H9 (cell line): ENCODE results near the gene CORT. TPM values are rescaled to one million over a fixed set of nuclear protein-coding genes. Genes with fewer than 3 reads are reported as not detected.

Source experiments
- DNase-seq: peaks from one replicate; pipeline ENCODE4 v3.0.0-alpha.2; 2017
- H2AFZ ChIP-seq: one replicate; pipeline ENCODE4 v1.6.1; 2013; ENCODE audit warnings: mild to moderate bottlenecking, low read length, control low read depth, moderate library complexity
- H2AK5ac ChIP-seq: 2 replicates; pipeline ENCODE4 v1.6.1; 2013; ENCODE audit warnings: low read length, control low read depth, mixed read lengths; ENCODE audit not compliant: insufficient read length
- H2BK120ac ChIP-seq: one replicate; pipeline ENCODE4 v1.6.1; 2013; ENCODE audit warnings: low read depth, mild to moderate bottlenecking, low read length, control low read depth, inconsistent platforms; ENCODE audit not compliant: poor library complexity, severe bottlenecking
- H2BK12ac ChIP-seq: 2 replicates; pipeline ENCODE4 v1.6.1; 2013; ENCODE audit warnings: low read length, control low read depth, mixed read lengths, low read depth; ENCODE audit not compliant: insufficient read length
- H2BK15ac ChIP-seq: 2 replicates; pipeline ENCODE4 v1.6.1; 2013; ENCODE audit warnings: low read depth, low read length, control low read depth
- H2BK20ac ChIP-seq: one replicate; pipeline ENCODE4 v1.6.1; 2013; ENCODE audit warnings: low read depth, mild to moderate bottlenecking, low read length, control low read depth, inconsistent platforms; ENCODE audit not compliant: poor library complexity, severe bottlenecking
- H2BK5ac ChIP-seq: 2 replicates; pipeline ENCODE4 v1.6.1; 2013; ENCODE audit warnings: low read length, control low read depth, mixed read lengths; ENCODE audit not compliant: insufficient read length
- H3K14ac ChIP-seq: 2 replicates; pipeline ENCODE4 v1.6.1; 2013; ENCODE audit warnings: low read length, control low read depth; ENCODE audit not compliant: insufficient read depth
- H3K18ac ChIP-seq: 2 replicates; pipeline ENCODE4 v1.6.1; 2013; ENCODE audit warnings: low read depth, mild to moderate bottlenecking, mixed read lengths, low read length, control low read depth; ENCODE audit not compliant: insufficient read length
- H3K23ac ChIP-seq: 2 replicates; pipeline ENCODE4 v1.6.1; 2013; ENCODE audit warnings: low read length, control low read depth, mixed read lengths, low read depth; ENCODE audit not compliant: insufficient read length
- H3K23me2 ChIP-seq: 2 replicates; pipeline ENCODE4 v1.6.1; 2013; ENCODE audit warnings: low read depth, mild to moderate bottlenecking, mixed read lengths, low read length, control low read depth; ENCODE audit not compliant: insufficient read length, poor library complexity, severe bottlenecking
- H3K27ac ChIP-seq: 2 replicates; pipeline ENCODE4 v1.5.1; 2013; ENCODE audit warnings: low read length, control low read depth, mixed read lengths, low read depth; ENCODE audit not compliant: insufficient read length
- H3K27me3 ChIP-seq: 2 replicates; pipeline ENCODE4 v1.6.1; 2013; ENCODE audit warnings: low read length, control low read depth, inconsistent platforms; ENCODE audit not compliant: insufficient read depth
- H3K4ac ChIP-seq: 2 replicates; pipeline ENCODE4 v1.6.1; 2013; ENCODE audit warnings: low read depth, mild to moderate bottlenecking, control low read depth, inconsistent platforms, low read length, moderate library complexity
- H3K4me1 ChIP-seq: 2 replicates; pipeline ENCODE4 v1.6.1; 2013; ENCODE audit warnings: low read length, control low read depth, inconsistent platforms; ENCODE audit not compliant: insufficient read depth
- H3K4me2 ChIP-seq: 2 replicates; pipeline ENCODE4 v1.6.1; 2013; ENCODE audit warnings: low read length, control low read depth, mixed read lengths; ENCODE audit not compliant: insufficient read length, insufficient read depth
- H3K56ac ChIP-seq: 2 replicates; pipeline ENCODE4 v1.6.1; 2013; ENCODE audit warnings: low read depth, mild to moderate bottlenecking, mixed read lengths, low read length, control low read depth; ENCODE audit not compliant: insufficient read length
- H3K79me1 ChIP-seq: 2 replicates; pipeline ENCODE4 v1.6.1; 2013; ENCODE audit warnings: low read depth, mild to moderate bottlenecking, moderate library complexity, low read length, control low read depth, inconsistent platforms; ENCODE audit not compliant: insufficient read depth, poor library complexity, severe bottlenecking
- H3K79me2 ChIP-seq: 2 replicates; pipeline ENCODE4 v1.6.1; 2013; ENCODE audit warnings: low read length, control low read depth, inconsistent platforms; ENCODE audit not compliant: insufficient read depth
- H3K9ac ChIP-seq: 2 replicates; pipeline ENCODE4 v1.6.1; 2013; ENCODE audit warnings: low read length, control low read depth, mixed read lengths; ENCODE audit not compliant: insufficient read length; ENCODE audit errors: extremely low read depth
- H3K9me3 ChIP-seq: one replicate; pipeline ENCODE4 v1.6.1; 2013; ENCODE audit warnings: low read depth, low read length, inconsistent platforms; ENCODE audit not compliant: control insufficient read depth
- H3T11ph ChIP-seq: one replicate; pipeline ENCODE4 v1.6.1; 2013; ENCODE audit warnings: mild to moderate bottlenecking, low read length, control low read depth, inconsistent platforms
- H4K20me1 ChIP-seq: one replicate; pipeline ENCODE4 v1.6.1; 2013; ENCODE audit not compliant: control insufficient read depth, insufficient read length, insufficient read depth
- H4K5ac ChIP-seq: 2 replicates; pipeline ENCODE4 v1.6.1; 2013; ENCODE audit warnings: low read depth, mild to moderate bottlenecking, mixed read lengths, low read length, control low read depth; ENCODE audit not compliant: insufficient read length
- H4K8ac ChIP-seq: replicated peaks from 2 replicates; pipeline ENCODE4 v1.6.1; 2013; ENCODE audit warnings: low read length, control low read depth, mixed read lengths, low read depth; ENCODE audit not compliant: insufficient read length
- H4K91ac ChIP-seq: 2 replicates; pipeline ENCODE4 v1.6.1; 2013; ENCODE audit warnings: low read depth, mild to moderate bottlenecking, moderate library complexity, mixed read lengths, low read length, control low read depth; ENCODE audit not compliant: insufficient read length
- H3K27ac Mint-ChIP-seq, 3 experiments: 2 replicates in 2 of 3; 3 replicates in 1 of 3; pipeline ENCODE4 v1.8.0; 2020 to 2021; ENCODE audit warnings: mixed read lengths in 3 of 3, mild to moderate bottlenecking in 1 of 3, moderate library complexity in 1 of 3
- H3K27me3 Mint-ChIP-seq: 2 replicates; pipeline ENCODE4 v1.8.0; 2021; ENCODE audit warnings: low read depth, mild to moderate bottlenecking, moderate library complexity, mixed read lengths
- H3K36me3 Mint-ChIP-seq, 3 experiments: 2 replicates in 2 of 3; 3 replicates in 1 of 3; pipeline ENCODE4 v1.8.0; 2020 to 2021; ENCODE audit warnings: low read depth in 3 of 3, mixed read lengths in 3 of 3; ENCODE audit not compliant: insufficient read depth in 1 of 3
- H3K4me1 Mint-ChIP-seq, 2 experiments: 2 replicates each; pipeline ENCODE4 v1.8.0; 2020; ENCODE audit warnings: mixed read lengths in 2 of 2
- H3K4me3 Mint-ChIP-seq, 2 experiments: 2 replicates in 1 of 2; 3 replicates in 1 of 2; pipeline ENCODE4 v1.8.0; 2020 to 2021; ENCODE audit warnings: mild to moderate bottlenecking in 2 of 2, mixed read lengths in 2 of 2, moderate library complexity in 1 of 2
- H3K9me3 Mint-ChIP-seq, 2 experiments: 2 replicates in 1 of 2; 3 replicates in 1 of 2; pipeline ENCODE4 v1.8.0; 2020; ENCODE audit warnings: mild to moderate bottlenecking in 2 of 2, mixed read lengths in 2 of 2, moderate library complexity in 1 of 2
- WGBS: extraction: QIAGEN DNeasy Blood & Tissue Kit; methylation state at CpG from one replicate; pipeline ENCODE4 v1.1.7; 2013; ENCODE audit warnings: missing lambda C conversion rate, low lambda C conversion rate, mixed read lengths; ENCODE audit not compliant: insufficient read length; ENCODE audit errors: extremely low coverage; 5-methylcytosine and 5-hydroxymethylcytosine counted together
- total RNA-seq: library from RNA; stranded (reverse); gene quantifications from 2 replicates; pipeline ENCODE4 v1.2.1, GENCODE V29; 2021
- TF ChIP-seq, protein P1 (sequence below): fragments of 200-600 bp; sonication (generic); conservative IDR thresholded peaks from 3 replicates; pipeline ENCODE4 v1.8.0; 2021; ENCODE audit warnings: antibody characterized with exemption, mild to moderate bottlenecking

CORT gene
- total RNA-seq, 1 experiment from 2014 or later: not detected

DNA sequence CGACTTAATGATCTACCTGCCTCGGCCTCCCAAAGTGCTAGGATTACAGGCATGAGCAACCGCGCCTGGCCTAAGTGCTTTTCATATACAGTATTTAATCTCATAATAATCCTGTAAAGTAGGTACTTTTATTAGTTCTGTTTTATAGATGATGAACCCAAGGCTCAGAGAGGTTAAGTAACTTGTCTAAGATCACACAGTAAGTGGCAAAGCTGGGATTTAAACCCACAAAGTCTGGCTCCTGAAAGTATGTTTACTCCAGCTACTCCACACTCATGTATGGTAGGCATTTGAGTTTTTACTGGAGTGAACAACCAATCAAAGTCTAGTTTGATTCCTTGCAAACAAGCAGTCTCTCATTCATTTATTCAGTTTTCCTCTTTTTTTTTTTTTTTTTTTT is 20.2 kb downstream of the CORT start:
- Histone ChIP-seq H3K27ac (no peak overlapping the region), H3K4me2 (no peak overlapping the region), H4K5ac (no peak overlapping the region), H4K8ac (no peak overlapping the region), H3K79me1 (no peaks in the 10 kb centered on the region), H4K91ac (no peak overlapping the region), H2AFZ (no peak overlapping the region), H3K4ac (no peak overlapping the region), H3K23ac (no peak overlapping the region), H2AK5ac (no peak overlapping the region), H3K56ac (no peak overlapping the region), H3K18ac (no peak overlapping the region), H2BK12ac (no peak overlapping the region), H3K4me1 (0 out of 2 replicates have a peak, but pooled peaks cover 2% of the 10 kb centered on the region), H3K79me2 (peaks cover 3% of the 10 kb centered on the region; the same call in 1 of the 2 replicates), H3K9ac (no peak overlapping the region), H2BK20ac (no peak overlapping the region), H4K20me1 (no peaks in the 10 kb centered on the region), H2BK120ac (no peak overlapping the region), H3K14ac (no peak overlapping the region), H3K9me3 (no peaks in the 10 kb centered on the region), H3K23me2 (no peaks in the 10 kb centered on the region), H2BK5ac (no peak overlapping the region), H3K27me3 (no peaks in the 10 kb centered on the region), H3T11ph (no peak overlapping the region), H2BK15ac (no peak overlapping the region)
- TF ChIP-seq, protein P1, sequence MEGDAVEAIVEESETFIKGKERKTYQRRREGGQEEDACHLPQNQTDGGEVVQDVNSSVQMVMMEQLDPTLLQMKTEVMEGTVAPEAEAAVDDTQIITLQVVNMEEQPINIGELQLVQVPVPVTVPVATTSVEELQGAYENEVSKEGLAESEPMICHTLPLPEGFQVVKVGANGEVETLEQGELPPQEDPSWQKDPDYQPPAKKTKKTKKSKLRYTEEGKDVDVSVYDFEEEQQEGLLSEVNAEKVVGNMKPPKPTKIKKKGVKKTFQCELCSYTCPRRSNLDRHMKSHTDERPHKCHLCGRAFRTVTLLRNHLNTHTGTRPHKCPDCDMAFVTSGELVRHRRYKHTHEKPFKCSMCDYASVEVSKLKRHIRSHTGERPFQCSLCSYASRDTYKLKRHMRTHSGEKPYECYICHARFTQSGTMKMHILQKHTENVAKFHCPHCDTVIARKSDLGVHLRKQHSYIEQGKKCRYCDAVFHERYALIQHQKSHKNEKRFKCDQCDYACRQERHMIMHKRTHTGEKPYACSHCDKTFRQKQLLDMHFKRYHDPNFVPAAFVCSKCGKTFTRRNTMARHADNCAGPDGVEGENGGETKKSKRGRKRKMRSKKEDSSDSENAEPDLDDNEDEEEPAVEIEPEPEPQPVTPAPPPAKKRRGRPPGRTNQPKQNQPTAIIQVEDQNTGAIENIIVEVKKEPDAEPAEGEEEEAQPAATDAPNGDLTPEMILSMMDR: no peak
- H3K36me3 Mint-ChIP-seq: peaks cover 30 to 46% (median 45%) of the 10 kb centered on the region in 3 experiments
- no peaks in the 10 kb centered on the region for H3K9me3 Mint-ChIP-seq
- no peaks in the 10 kb centered on the region for H3K27me3 Mint-ChIP-seq
- H3K4me3 Mint-ChIP-seq: no peak overlapping the region
- peaks cover 12 to 15% of the 10 kb centered on the region in 2 experiments for H3K4me1 Mint-ChIP-seq
- DNase-seq: no peak
- no CpG with 5 or more reads among the region's 4 CpGs for WGBS
- H3K27ac Mint-ChIP-seq: no peak overlapping the region
